Activated T-cell treated with anti-CD3 and anti-CD28 coated beads, Interleukin-2, amount 50 U/mL, for 72 hours (primary cell): ENCODE measurements around the gene VPS37C. TPM values are rescaled to one million over a fixed set of nuclear protein-coding genes. Genes with fewer than 3 reads are reported as not detected.

Experiments
- ATAC-seq, 2 donors: fragments of 150-1000 bp; cut with Tn5 transposase; replicated peaks in 1 of 2; 2 replicates each; pipeline ENCODE4 v1.10.0; 2021; ENCODE audit warnings: moderate library complexity in 2 of 2, mild to moderate bottlenecking in 1 of 2
- DNase-seq, 2 donors: peaks; one replicate each; pipeline ENCODE4 v3.0.0; 2021 to 2022; ENCODE audit warnings: mixed read lengths in 1 of 2
- H3K27ac Mint-ChIP-seq: one replicate; pipeline ENCODE4 v1.8.0; 2022; ENCODE audit warnings: mild to moderate bottlenecking, moderate library complexity, mixed read lengths
- H3K27me3 Mint-ChIP-seq: one replicate; pipeline ENCODE4 v1.8.0; 2022; ENCODE audit warnings: low read depth, mixed read lengths
- H3K36me3 Mint-ChIP-seq, 2 donors: one replicate each; pipeline ENCODE4 v1.8.0; 2022; ENCODE audit warnings: mixed read lengths in 2 of 2, mild to moderate bottlenecking in 1 of 2; ENCODE audit not compliant: insufficient read depth in 2 of 2
- H3K4me1 Mint-ChIP-seq: one replicate; pipeline ENCODE4 v1.8.0; 2022; ENCODE audit warnings: low read depth, mixed read lengths
- H3K4me3 Mint-ChIP-seq, 2 donors: one replicate each; pipeline ENCODE4 v1.8.0; 2022; ENCODE audit warnings: mild to moderate bottlenecking in 2 of 2, mixed read lengths in 2 of 2, moderate library complexity in 2 of 2
- H3K9me3 Mint-ChIP-seq, 2 donors: one replicate each; pipeline ENCODE4 v1.8.0; 2022; ENCODE audit warnings: mixed read lengths in 2 of 2
- total RNA-seq, 2 donors: library from RNA; stranded (reverse); gene quantifications; one replicate each; pipeline ENCODE4 v1.2.3, GENCODE V29; 2022

VPS37C gene
- total RNA-seq, 2 donors from 2014 or later = 13.0 to 14.9 TPM

GRCh38 chr11:61157743-61158142, 3.5 kb downstream of the VPS37C start:
- ATAC-seq (no peak), DNase-seq (no peak)
- H3K4me3 Mint-ChIP-seq = peak overlapping the region in 1 of 2 donors; percentile 44
- H3K27ac Mint-ChIP-seq = peak overlapping the region; percentile 85
- peaks cover 8% of the 10 kb centered on the region in 2 donors for H3K9me3 Mint-ChIP-seq
- no peaks in the 10 kb centered on the region for H3K27me3 Mint-ChIP-seq
- peaks cover 12 to 23% of the 10 kb centered on the region in 2 donors for H3K36me3 Mint-ChIP-seq
- H3K4me1 Mint-ChIP-seq = peaks cover 44% of the 10 kb centered on the region

- H3K36me3 Mint-ChIP-seq = peaks cover 12 to 23% of the 10 kb centered on the region in 2 donors
These were observed 5.5 kb downstream of the VPS37C start for GRCh38 chr11:61155741-61156140.

GRCh38 chr11:61155312-61155711, 5.9 kb downstream of the VPS37C start:
- Mint-ChIP-seq H3K9me3 (peaks cover 8% of the 10 kb centered on the region in 2 donors), H3K27me3 (no peaks in the 10 kb centered on the region), H3K36me3 (peaks cover 12 to 23% of the 10 kb centered on the region in 2 donors), H3K27ac (no peak overlapping the region), H3K4me1 (peaks cover 28% of the 10 kb centered on the region), H3K4me3 (no peak overlapping the region)
- ATAC-seq (no peak), DNase-seq (no peak)

More at GRCh38 chr11:61155741-61156140, 5.5 kb downstream of the VPS37C start:
- H3K27me3 Mint-ChIP-seq = no peaks in the 10 kb centered on the region
- H3K4me1 Mint-ChIP-seq = peaks cover 32% of the 10 kb centered on the region
- H3K4me3 Mint-ChIP-seq = no peak overlapping the region
- ATAC-seq (no peak), DNase-seq (no peak)
- peaks cover 8% of the 10 kb centered on the region in 2 donors for H3K9me3 Mint-ChIP-seq
- no peak overlapping the region for H3K27ac Mint-ChIP-seq

GRCh38 chr11:61154528-61154927, 6.7 kb downstream of the VPS37C start:
- DNase-seq (no peak), ATAC-seq (no peak)
- Mint-ChIP-seq H3K4me3 (no peak overlapping the region), H3K9me3 (peaks cover 8% of the 10 kb centered on the region in 2 donors), H3K36me3 (peaks cover 12 to 23% of the 10 kb centered on the region in 2 donors), H3K4me1 (peaks cover 23% of the 10 kb centered on the region), H3K27ac (no peak overlapping the region), H3K27me3 (no peaks in the 10 kb centered on the region)

- no peak overlapping the region for H3K27ac Mint-ChIP-seq
- peaks cover 12 to 23% of the 10 kb centered on the region in 2 donors for H3K36me3 Mint-ChIP-seq
- DNase-seq (no peak), ATAC-seq (no peak)
- H3K9me3 Mint-ChIP-seq = peaks cover 8% of the 10 kb centered on the region in 2 donors
- H3K4me3 Mint-ChIP-seq = no peak overlapping the region
- H3K27me3 Mint-ChIP-seq = no peaks in the 10 kb centered on the region
- H3K4me1 Mint-ChIP-seq = peaks cover 14% of the 10 kb centered on the region
These were observed 7.6 kb downstream of the VPS37C start for GRCh38 chr11:61153593-61154095.

GRCh38 chr11:61152816-61153592, 8.2 kb downstream of the VPS37C start:
- Mint-ChIP-seq H3K27me3 (no peaks in the 10 kb centered on the region), H3K4me1 (peaks cover 14% of the 10 kb centered on the region), H3K36me3 (peaks cover 12 to 23% of the 10 kb centered on the region in 2 donors), H3K27ac (no peak overlapping the region), H3K4me3 (no peak overlapping the region), H3K9me3 (peaks cover 8% of the 10 kb centered on the region in 2 donors)
- ATAC-seq (no peak), DNase-seq (no peak)

GRCh38 chr11:61151545-61152252, 9.5 kb downstream of the VPS37C start:
- Mint-ChIP-seq H3K4me3 (no peak overlapping the region), H3K36me3 (peaks cover 10 to 21% of the 10 kb centered on the region in 2 donors), H3K27me3 (no peaks in the 10 kb centered on the region), H3K4me1 (peaks cover 20% of the 10 kb centered on the region), H3K27ac (no peak overlapping the region), H3K9me3 (peaks cover 6 to 7% of the 10 kb centered on the region in 2 donors)
- DNase-seq (no peak), ATAC-seq (no peak)

- H3K9me3 Mint-ChIP-seq = peaks cover 6% of the 10 kb centered on the region in 2 donors
- H3K27me3 Mint-ChIP-seq = no peaks in the 10 kb centered on the region
- DNase-seq (no peak), ATAC-seq (no peak)
- peaks cover 26% of the 10 kb centered on the region for H3K4me1 Mint-ChIP-seq
- no peak overlapping the region for H3K27ac Mint-ChIP-seq
- no peak overlapping the region for H3K4me3 Mint-ChIP-seq
- H3K36me3 Mint-ChIP-seq = peaks cover 9 to 20% of the 10 kb centered on the region in 2 donors
These were observed 10.3 kb downstream of the VPS37C start for GRCh38 chr11:61150706-61151544.

- H3K4me3 Mint-ChIP-seq = no peak overlapping the region
- peaks cover 5 to 6% of the 10 kb centered on the region in 2 donors for H3K9me3 Mint-ChIP-seq
- no peak overlapping the region for H3K27ac Mint-ChIP-seq
- H3K4me1 Mint-ChIP-seq = peaks cover 33% of the 10 kb centered on the region
- DNase-seq = no peak
- no peak for ATAC-seq
- H3K27me3 Mint-ChIP-seq = no peaks in the 10 kb centered on the region
- H3K36me3 Mint-ChIP-seq = peaks cover 7 to 10% of the 10 kb centered on the region in 2 donors
These were observed 11.3 kb downstream of the VPS37C start for GRCh38 chr11:61149624-61150615.

GRCh38 chr11:61147791-61148620, 13.2 kb downstream of the VPS37C start:
- Mint-ChIP-seq H3K36me3 (no peaks in the 10 kb centered on the region), H3K9me3 (no peaks in the 10 kb centered on the region), H3K27ac (no peak overlapping the region), H3K27me3 (no peaks in the 10 kb centered on the region), H3K4me3 (no peak overlapping the region), H3K4me1 (peaks cover 33% of the 10 kb centered on the region)
- ATAC-seq = no peak
- no peak for DNase-seq

GRCh38 chr11:61147271-61147670, 14.0 kb downstream of the VPS37C start:
- H3K27me3 Mint-ChIP-seq = no peaks in the 10 kb centered on the region
- no peak for DNase-seq
- H3K9me3 Mint-ChIP-seq = no peaks in the 10 kb centered on the region
- H3K36me3 Mint-ChIP-seq = no peaks in the 10 kb centered on the region
- H3K4me3 Mint-ChIP-seq = no peak overlapping the region
- ATAC-seq = no peak
- peaks cover 36% of the 10 kb centered on the region for H3K4me1 Mint-ChIP-seq
- H3K27ac Mint-ChIP-seq = no peak overlapping the region
